GM21737 (cell line): ENCODE measurements around the gene WSB1.
A peak's percentile ranks its signal among the peaks of the same experiment; 100 is the strongest.

Source experiments
- ATAC-seq: cut with Tn5 transposase; IDR thresholded peaks from one replicate; pipeline ENCODE4 v1.9.1; 2021; ENCODE audit warnings: mild to moderate bottlenecking, moderate library complexity; ENCODE audit not compliant: unreplicated experiment

Gene WSB1

GRCh38 chr17:27333410-27333980, 39.6 kb downstream of the WSB1 start:
- ATAC-seq, result no peak

- no peak for ATAC-seq
Measured at GRCh38 chr17:27336184-27336583, 42.3 kb downstream of the WSB1 start.

- no peak for ATAC-seq
Measured at GRCh38 chr17:27338536-27338985, 44.6 kb downstream of the WSB1 start.

- no peak for ATAC-seq
Measured at GRCh38 chr17:27339198-27339835, 45.4 kb downstream of the WSB1 start.

- no peak for ATAC-seq
Measured at GRCh38 chr17:27339836-27340550, 46.1 kb downstream of the WSB1 start.

GRCh38 chr17:27340575-27340974, 46.7 kb downstream of the WSB1 start:
- no peak for ATAC-seq

- no peak for ATAC-seq
Measured at GRCh38 chr17:27341041-27341471, 47.1 kb downstream of the WSB1 start.

GRCh38 chr17:27342059-27342458, 48.1 kb downstream of the WSB1 start:
- no peak for ATAC-seq

- ATAC-seq, result no peak
Measured at GRCh38 chr17:27343294-27343693, 49.4 kb downstream of the WSB1 start.

- no peak for ATAC-seq
Measured at GRCh38 chr17:27343977-27344607, 50.2 kb downstream of the WSB1 start.

- ATAC-seq, result no peak
Measured at GRCh38 chr17:27345141-27345904, 51.4 kb downstream of the WSB1 start.

GRCh38 chr17:27346228-27346899, 52.5 kb downstream of the WSB1 start:
- ATAC-seq, result no peak

- ATAC-seq, result no peak
Measured at GRCh38 chr17:27348196-27348595, 54.3 kb downstream of the WSB1 start.

GRCh38 chr17:27349540-27350021, 55.7 kb downstream of the WSB1 start:
- no peak for ATAC-seq

- ATAC-seq, result no peak
Measured at GRCh38 chr17:27351759-27352158, 57.8 kb downstream of the WSB1 start.

- no peak for ATAC-seq
Measured at GRCh38 chr17:27352448-27353032, 58.6 kb downstream of the WSB1 start.

GRCh38 chr17:27353033-27353460, 59.1 kb downstream of the WSB1 start:
- ATAC-seq, result no peak

GRCh38 chr17:27353461-27354050, 59.6 kb downstream of the WSB1 start:
- peak; percentile 57 for ATAC-seq

- ATAC-seq, result no peak
Measured at GRCh38 chr17:27354051-27354490, 60.2 kb downstream of the WSB1 start.
